OCI-LY1 (cell line): ENCODE results near the gene REPS2.

ENCODE experiments used
- H2AFZ ChIP-seq: fragments of 200-600 bp; sonication (generic), shearing (Covaris generic); 2 replicates; pipeline ENCODE4 v1.6.0; 2014; ENCODE audit warnings: antibody characterized with exemption, mild to moderate bottlenecking, low read length
- H3F3A ChIP-seq: fragments of 200-600 bp; sonication (generic), shearing (Covaris generic); 2 replicates; pipeline ENCODE4 v1.6.0; 2014; ENCODE audit warnings: mild to moderate bottlenecking, antibody characterized with exemption, low read length, moderate library complexity; ENCODE audit not compliant: insufficient read depth
- H3K27ac ChIP-seq: fragments of 200-600 bp; sonication (generic); 2 replicates; pipeline ENCODE4 v1.5.1; 2014; ENCODE audit warnings: low read length, mixed run types, mild to moderate bottlenecking, low read depth; ENCODE audit not compliant: poor library complexity, severe bottlenecking
- H3K27me3 ChIP-seq: fragments of 200-600 bp; sonication (generic); 2 replicates; pipeline ENCODE4 v1.6.0; 2014; ENCODE audit warnings: antibody characterized with exemption, mild to moderate bottlenecking, low read length, moderate library complexity; ENCODE audit not compliant: insufficient read depth
- H3K36me3 ChIP-seq: fragments of 200-600 bp; sonication (generic); 2 replicates; pipeline ENCODE4 v1.6.1; 2014; ENCODE audit warnings: mild to moderate bottlenecking, antibody characterized with exemption, low read length, moderate library complexity, mixed read lengths; ENCODE audit not compliant: insufficient read depth
- H3K4me1 ChIP-seq: fragments of 200-600 bp; sonication (generic); 2 replicates; pipeline ENCODE4 v1.5.1; 2014; ENCODE audit warnings: mild to moderate bottlenecking, low read length, moderate library complexity; ENCODE audit not compliant: insufficient read depth, severe bottlenecking
- H3K4me2 ChIP-seq: fragments of 200-600 bp; sonication (generic), shearing (Covaris generic); 2 replicates; pipeline ENCODE4 v1.6.1; 2014; ENCODE audit warnings: low read length
- H3K4me3 ChIP-seq: fragments of 200-600 bp; sonication (generic); 2 replicates; pipeline ENCODE4 v1.5.1; 2014; ENCODE audit warnings: low read length, low read depth, mild to moderate bottlenecking, mixed read lengths; ENCODE audit not compliant: poor library complexity, severe bottlenecking
- H3K79me2 ChIP-seq: fragments of 200-600 bp; shearing (Covaris generic); 2 replicates; pipeline ENCODE4 v1.6.1; 2016; ENCODE audit warnings: mixed run types, low read length, mixed read lengths; ENCODE audit not compliant: insufficient read depth
- H3K9ac ChIP-seq: fragments of 200-600 bp; sonication (generic), shearing (Covaris generic); 2 replicates; pipeline ENCODE4 v1.6.1; 2014; ENCODE audit warnings: mild to moderate bottlenecking, low read length, mixed read lengths
- H3K9me2 ChIP-seq: fragments of 200-600 bp; sonication (generic), shearing (Covaris generic); 2 replicates; pipeline ENCODE4 v1.6.1; 2014; ENCODE audit warnings: low read depth, mild to moderate bottlenecking, low read length, mixed read lengths
- H3K9me3 ChIP-seq: fragments of 200-600 bp; shearing (Covaris generic); 2 replicates; pipeline ENCODE4 v1.6.1; 2014; ENCODE audit warnings: low read length, mixed read lengths
- H4K20me1 ChIP-seq: fragments of 200-600 bp; sonication (generic), shearing (Covaris generic); 2 replicates; pipeline ENCODE4 v1.6.0; 2016; ENCODE audit warnings: mild to moderate bottlenecking, low read length; ENCODE audit not compliant: insufficient read depth
- CTCF ChIP-seq: fragments of 200-600 bp; sonication (generic), shearing (Covaris generic); IDR thresholded peaks from 2 replicates; pipeline ENCODE4 v1.5.1; 2017; ENCODE audit warnings: mild to moderate bottlenecking, antibody characterized with exemption, low read length, moderate library complexity, mixed read lengths
- EZH2 ChIP-seq: fragments of 200-600 bp; sonication (generic), shearing (Covaris generic); IDR thresholded peaks from 2 replicates; pipeline ENCODE4 v1.8.0; 2017; ENCODE audit warnings: borderline replicate concordance, mixed run types, mild to moderate bottlenecking, antibody characterized with exemption, low read length, moderate library complexity, mixed read lengths

Gene REPS2

GRCh38 chrX:17095161-17095560, 148.7 kb downstream of the REPS2 start:
- no peak overlapping the region for H3K4me3 ChIP-seq
- no peak for TF ChIP-seq CTCF
- no peak for TF ChIP-seq EZH2
- H3K36me3 ChIP-seq, result no peaks in the 10 kb centered on the region
- no peaks in the 10 kb centered on the region for H3K9me2 ChIP-seq
- H3K4me1 ChIP-seq, result no peaks in the 10 kb centered on the region
- H2AFZ ChIP-seq, result no peak overlapping the region
- no peaks in the 10 kb centered on the region for H4K20me1 ChIP-seq
- H3F3A ChIP-seq, result no peaks in the 10 kb centered on the region
- H3K79me2 ChIP-seq, result no peaks in the 10 kb centered on the region
- H3K4me2 ChIP-seq, result no peak overlapping the region
- no peak overlapping the region for H3K9ac ChIP-seq
- no peaks in the 10 kb centered on the region for H3K9me3 ChIP-seq
- no peak overlapping the region for H3K27ac ChIP-seq
- no peaks in the 10 kb centered on the region for H3K27me3 ChIP-seq

GRCh38 chrX:17098516-17099247, 152.2 kb downstream of the REPS2 start:
- no peaks in the 10 kb centered on the region for H3K9me2 ChIP-seq
- H4K20me1 ChIP-seq, result no peaks in the 10 kb centered on the region
- no peaks in the 10 kb centered on the region for H3K36me3 ChIP-seq
- no peak overlapping the region for H2AFZ ChIP-seq
- no peak overlapping the region for H3K4me3 ChIP-seq
- H3K4me1 ChIP-seq, result no peaks in the 10 kb centered on the region
- TF ChIP-seq CTCF, result no peak
- no peak for TF ChIP-seq EZH2
- H3F3A ChIP-seq, result no peaks in the 10 kb centered on the region
- H3K4me2 ChIP-seq, result no peak overlapping the region
- no peaks in the 10 kb centered on the region for H3K9me3 ChIP-seq
- H3K27me3 ChIP-seq, result no peaks in the 10 kb centered on the region
- no peak overlapping the region for H3K27ac ChIP-seq
- no peaks in the 10 kb centered on the region for H3K79me2 ChIP-seq
- no peak overlapping the region for H3K9ac ChIP-seq

- no peaks in the 10 kb centered on the region for H3K4me1 ChIP-seq
- no peak overlapping the region for H3K4me2 ChIP-seq
Measured at GRCh38 chrX:17104433-17104832, 158.0 kb downstream of the REPS2 start.

More at GRCh38 chrX:17104433-17104832, 158.0 kb downstream of the REPS2 start:
- Histone ChIP-seq H3K9me3 (no peaks in the 10 kb centered on the region), H3K79me2 (no peaks in the 10 kb centered on the region), H3K27me3 (no peaks in the 10 kb centered on the region), H4K20me1 (no peaks in the 10 kb centered on the region), H3F3A (no peaks in the 10 kb centered on the region), H3K4me3 (no peak overlapping the region), H2AFZ (no peak overlapping the region), H3K36me3 (no peaks in the 10 kb centered on the region), H3K9ac (no peak overlapping the region), H3K9me2 (no peaks in the 10 kb centered on the region), H3K27ac (no peak overlapping the region)
- TF ChIP-seq CTCF (no peak), EZH2 (no peak)
